Activated naive CD4-positive, alpha-beta T cell treated with anti-CD3 and anti-CD28 coated beads, Interleukin-2, amount 10 ng/mL, durations not matched to agents 7 days and 5 days (primary cell): Measurements from ENCODE around the gene LYPD8.
"Not testable (repeated sequence)": the region's sequence is repeated elsewhere in the genome, so short reads cannot be mapped to it uniquely, and the experiment has no call there.

Experiments
- CTCF ChIA-PET: fragments of 350-600 bp; sonication (Branson Sonifier 250); formaldehyde crosslinking; loops from one replicate; lab custom pipeline; 2021; ENCODE audit warnings: antibody characterized with exemption; lab: Charles Lee
- DNase-seq: peaks from one replicate; pipeline ENCODE4 v3.0.0-alpha.2; 2020
- H3K27ac Mint-ChIP-seq: one replicate; pipeline ENCODE4 v1.8.0; 2021; ENCODE audit warnings: mild to moderate bottlenecking, moderate library complexity, mixed read lengths
- H3K27me3 Mint-ChIP-seq: one replicate; pipeline ENCODE4 v1.8.0; 2021; ENCODE audit warnings: mild to moderate bottlenecking, mixed read lengths
- H3K36me3 Mint-ChIP-seq: one replicate; pipeline ENCODE4 v1.8.0; 2021; ENCODE audit warnings: mixed read lengths
- H3K4me1 Mint-ChIP-seq: one replicate; pipeline ENCODE4 v1.8.0; 2021; ENCODE audit warnings: mixed read lengths
- H3K4me3 Mint-ChIP-seq: one replicate; pipeline ENCODE4 v1.8.0; 2021; ENCODE audit warnings: mild to moderate bottlenecking, moderate library complexity, mixed read lengths
- H3K9me3 Mint-ChIP-seq: one replicate; pipeline ENCODE4 v1.8.0; 2021; ENCODE audit warnings: mixed read lengths

Gene LYPD8

GRCh38 chr1:248755517-248755916 is at the start of gene LYPD8:
Gene LYPD8 (minus strand): TSS chr1:248755759. CDS start chr1:248751081, 4,678 bp downstream.
- H3K9me3 Mint-ChIP-seq: no peaks in the 10 kb centered on the region
- no peak within 1 kb of the TSS for H3K27ac Mint-ChIP-seq
- H3K27me3 Mint-ChIP-seq: no peaks in the 10 kb centered on the region
- CTCF ChIA-PET: interaction anchor here (0.6 kb wide), 1 partner anchor 30 kb away, joined by 4 read pairs; no protein-coding TSS in a partner anchor
- no peaks in the 10 kb centered on the region for H3K36me3 Mint-ChIP-seq
- H3K4me1 Mint-ChIP-seq: no peaks in the 10 kb centered on the region
- no peak within 1 kb of the TSS for H3K4me3 Mint-ChIP-seq
- DNase-seq: no peak

GRCh38 chr1:248804771-248805681 is 49.5 kb upstream of the LYPD8 start:
- Mint-ChIP-seq H3K27me3 (peaks cover 9% of the 10 kb centered on the region), H3K27ac (no peak overlapping the region), H3K36me3 (no peaks in the 10 kb centered on the region), H3K4me3 (no peak overlapping the region), H3K4me1 (peaks cover 9% of the 10 kb centered on the region), H3K9me3 (no peaks in the 10 kb centered on the region)
- no peak for DNase-seq
- CTCF ChIA-PET: interaction anchor here (0.8 to 6.0 kb wide), 11 partner anchors 10 to 562 kb away, joined by 3 to 63 read pairs (median 5); partner anchors contain the start of gene ZNF692

GRCh38 chr1:248803501-248803900 is 47.9 kb upstream of the LYPD8 start:
- DNase-seq, H3K4me3 Mint-ChIP-seq, H3K27ac Mint-ChIP-seq, H3K4me1 Mint-ChIP-seq, H3K9me3 Mint-ChIP-seq, H3K36me3 Mint-ChIP-seq: not testable (repeated sequence)
- CTCF ChIA-PET: interaction anchor here (6.0 kb wide), 1 partner anchor 182 kb away, joined by 63 read pairs; no protein-coding TSS in a partner anchor
- peaks cover 13% of the 10 kb centered on the region for H3K27me3 Mint-ChIP-seq

GRCh38 chr1:248802454-248802853 is 46.9 kb upstream of the LYPD8 start:
- CTCF ChIA-PET: interaction anchor here (0.6 kb wide), 1 partner anchor 12 kb away, joined by 3 read pairs; no protein-coding TSS in a partner anchor
- no peaks in the 10 kb centered on the region for H3K9me3 Mint-ChIP-seq
- H3K36me3 Mint-ChIP-seq: no peaks in the 10 kb centered on the region
- no peak overlapping the region for H3K27ac Mint-ChIP-seq
- peaks cover 9% of the 10 kb centered on the region for H3K4me1 Mint-ChIP-seq
- no peak for DNase-seq
- H3K27me3 Mint-ChIP-seq: peaks cover 13% of the 10 kb centered on the region
- no peak overlapping the region for H3K4me3 Mint-ChIP-seq

GRCh38 chr1:248800459-248800858 is 44.9 kb upstream of the LYPD8 start:
- Mint-ChIP-seq H3K9me3 (no peaks in the 10 kb centered on the region), H3K4me3 (no peak overlapping the region), H3K36me3 (no peaks in the 10 kb centered on the region), H3K27ac (no peak overlapping the region), H3K27me3 (peaks cover 13% of the 10 kb centered on the region), H3K4me1 (peaks cover 9% of the 10 kb centered on the region)
- CTCF ChIA-PET: interaction anchor here (0.8 kb wide), 1 partner anchor 187 kb away, joined by 4 read pairs; no protein-coding TSS in a partner anchor
- DNase-seq: no peak

- no peak for DNase-seq
- H3K4me1 Mint-ChIP-seq: no peaks in the 10 kb centered on the region
- H3K4me3 Mint-ChIP-seq: no peak overlapping the region
- H3K36me3 Mint-ChIP-seq: no peaks in the 10 kb centered on the region
- CTCF ChIA-PET: no interaction called here
- H3K9me3 Mint-ChIP-seq: no peaks in the 10 kb centered on the region
- H3K27ac Mint-ChIP-seq: no peak overlapping the region
- H3K27me3 Mint-ChIP-seq: peaks cover 9% of the 10 kb centered on the region
These were observed 43.2 kb upstream of the LYPD8 start for GRCh38 chr1:248798791-248799190.

- H3K4me3 Mint-ChIP-seq, H3K27ac Mint-ChIP-seq, H3K9me3 Mint-ChIP-seq, H3K27me3 Mint-ChIP-seq, DNase-seq, H3K4me1 Mint-ChIP-seq, H3K36me3 Mint-ChIP-seq: not testable (repeated sequence)
- CTCF ChIA-PET: interaction anchor here (4.6 kb wide), 1 partner anchor 12 kb away, joined by 20 read pairs; no protein-coding TSS in a partner anchor
These were observed 39.1 kb upstream of the LYPD8 start for GRCh38 chr1:248794663-248795062.

GRCh38 chr1:248793592-248793991 is 38.0 kb upstream of the LYPD8 start:
- Mint-ChIP-seq H3K36me3 (no peaks in the 10 kb centered on the region), H3K4me3 (no peak overlapping the region), H3K9me3 (no peaks in the 10 kb centered on the region), H3K4me1 (no peaks in the 10 kb centered on the region), H3K27me3 (peaks cover 5% of the 10 kb centered on the region), H3K27ac (no peak overlapping the region)
- CTCF ChIA-PET: interaction anchor here (0.9 to 4.6 kb wide), 2 partner anchors 13 to 172 kb away, joined by 3 to 20 read pairs; no protein-coding TSS in a partner anchor
- no peak for DNase-seq

GRCh38 chr1:248792342-248792741 is 36.8 kb upstream of the LYPD8 start:
- Mint-ChIP-seq H3K9me3 (no peaks in the 10 kb centered on the region), H3K27ac (no peak overlapping the region), H3K4me1 (no peaks in the 10 kb centered on the region), H3K4me3 (no peak overlapping the region), H3K27me3 (peaks cover 6% of the 10 kb centered on the region), H3K36me3 (no peaks in the 10 kb centered on the region)
- no peak for DNase-seq
- CTCF ChIA-PET: no interaction called here

GRCh38 chr1:248791010-248791409 is 35.5 kb upstream of the LYPD8 start:
- Mint-ChIP-seq H3K27ac (no peak overlapping the region), H3K4me3 (no peak overlapping the region), H3K9me3 (no peaks in the 10 kb centered on the region), H3K4me1 (no peaks in the 10 kb centered on the region), H3K27me3 (peaks cover 6% of the 10 kb centered on the region), H3K36me3 (no peaks in the 10 kb centered on the region)
- CTCF ChIA-PET: interaction anchor here (1.0 kb wide), 1 partner anchor 16 kb away, joined by 6 read pairs; no protein-coding TSS in a partner anchor
- no peak for DNase-seq

- no peaks in the 10 kb centered on the region for H3K4me1 Mint-ChIP-seq
- H3K9me3 Mint-ChIP-seq: no peaks in the 10 kb centered on the region
- no peak for DNase-seq
- peaks cover 6% of the 10 kb centered on the region for H3K27me3 Mint-ChIP-seq
- H3K4me3 Mint-ChIP-seq: no peak overlapping the region
- H3K27ac Mint-ChIP-seq: no peak overlapping the region
- CTCF ChIA-PET: interaction anchor here (0.6 to 1.0 kb wide), 3 partner anchors 12 to 133 kb away, joined by 3 to 6 read pairs (median 3); no protein-coding TSS in a partner anchor
- no peaks in the 10 kb centered on the region for H3K36me3 Mint-ChIP-seq
These were observed 34.9 kb upstream of the LYPD8 start for GRCh38 chr1:248790456-248790855.

- CTCF ChIA-PET, H3K27me3 Mint-ChIP-seq, H3K27ac Mint-ChIP-seq, H3K4me1 Mint-ChIP-seq, H3K9me3 Mint-ChIP-seq, H3K36me3 Mint-ChIP-seq, H3K4me3 Mint-ChIP-seq, DNase-seq: not testable (repeated sequence)
These were observed 33.8 kb upstream of the LYPD8 start for GRCh38 chr1:248789337-248789736.

- no peak overlapping the region for H3K27ac Mint-ChIP-seq
- H3K4me1 Mint-ChIP-seq: no peaks in the 10 kb centered on the region
- peaks cover 6% of the 10 kb centered on the region for H3K27me3 Mint-ChIP-seq
- no peaks in the 10 kb centered on the region for H3K36me3 Mint-ChIP-seq
- CTCF ChIA-PET: interaction anchor here (0.8 kb wide), 1 partner anchor 17 kb away, joined by 3 read pairs; no protein-coding TSS in a partner anchor
- no peak overlapping the region for H3K4me3 Mint-ChIP-seq
- no peak for DNase-seq
- no peaks in the 10 kb centered on the region for H3K9me3 Mint-ChIP-seq
These were observed 32.8 kb upstream of the LYPD8 start for GRCh38 chr1:248788327-248788726.

- Mint-ChIP-seq H3K27me3 (peaks cover 6% of the 10 kb centered on the region), H3K4me3 (no peak overlapping the region), H3K36me3 (no peaks in the 10 kb centered on the region), H3K27ac (no peak overlapping the region), H3K9me3 (no peaks in the 10 kb centered on the region), H3K4me1 (no peaks in the 10 kb centered on the region)
- CTCF ChIA-PET: no interaction called here
- DNase-seq: no peak
These were observed 31.9 kb upstream of the LYPD8 start for GRCh38 chr1:248787430-248787829.
